ENCODE results near the gene ALLC.

ALLC gene

DNA sequence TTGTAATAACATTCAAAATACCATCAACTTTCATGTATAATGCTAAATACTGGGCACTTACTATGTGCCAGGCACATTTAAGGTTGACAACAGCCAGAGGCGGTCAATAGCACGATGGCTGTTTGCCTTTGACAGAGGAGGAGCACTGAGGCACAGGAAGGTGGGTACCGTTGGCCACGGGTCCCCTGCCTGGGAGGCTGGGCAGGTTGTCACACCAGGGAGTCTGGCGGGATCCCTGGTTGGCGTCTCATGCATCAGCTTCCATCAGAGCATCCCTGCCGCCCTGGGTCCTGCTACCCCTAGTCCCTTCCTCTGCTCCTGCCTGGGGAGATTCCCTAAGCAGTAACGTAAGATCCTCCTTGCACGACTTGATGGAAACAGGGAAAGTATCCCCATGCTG lies 19.4 kb downstream of the ALLC start:
- DNase-seq (ENCODE audit: low read depth), result no peak
- no peak overlapping the region for H3K4me3 ChIP-seq (ENCODE audit: low read depth, low read length)
- TF ChIP-seq, protein P1, sequence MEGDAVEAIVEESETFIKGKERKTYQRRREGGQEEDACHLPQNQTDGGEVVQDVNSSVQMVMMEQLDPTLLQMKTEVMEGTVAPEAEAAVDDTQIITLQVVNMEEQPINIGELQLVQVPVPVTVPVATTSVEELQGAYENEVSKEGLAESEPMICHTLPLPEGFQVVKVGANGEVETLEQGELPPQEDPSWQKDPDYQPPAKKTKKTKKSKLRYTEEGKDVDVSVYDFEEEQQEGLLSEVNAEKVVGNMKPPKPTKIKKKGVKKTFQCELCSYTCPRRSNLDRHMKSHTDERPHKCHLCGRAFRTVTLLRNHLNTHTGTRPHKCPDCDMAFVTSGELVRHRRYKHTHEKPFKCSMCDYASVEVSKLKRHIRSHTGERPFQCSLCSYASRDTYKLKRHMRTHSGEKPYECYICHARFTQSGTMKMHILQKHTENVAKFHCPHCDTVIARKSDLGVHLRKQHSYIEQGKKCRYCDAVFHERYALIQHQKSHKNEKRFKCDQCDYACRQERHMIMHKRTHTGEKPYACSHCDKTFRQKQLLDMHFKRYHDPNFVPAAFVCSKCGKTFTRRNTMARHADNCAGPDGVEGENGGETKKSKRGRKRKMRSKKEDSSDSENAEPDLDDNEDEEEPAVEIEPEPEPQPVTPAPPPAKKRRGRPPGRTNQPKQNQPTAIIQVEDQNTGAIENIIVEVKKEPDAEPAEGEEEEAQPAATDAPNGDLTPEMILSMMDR (IDR thresholded peaks at IDR 0.05; ENCODE audit: low read depth, low read length, missing control alignments), result no peak

DNA sequence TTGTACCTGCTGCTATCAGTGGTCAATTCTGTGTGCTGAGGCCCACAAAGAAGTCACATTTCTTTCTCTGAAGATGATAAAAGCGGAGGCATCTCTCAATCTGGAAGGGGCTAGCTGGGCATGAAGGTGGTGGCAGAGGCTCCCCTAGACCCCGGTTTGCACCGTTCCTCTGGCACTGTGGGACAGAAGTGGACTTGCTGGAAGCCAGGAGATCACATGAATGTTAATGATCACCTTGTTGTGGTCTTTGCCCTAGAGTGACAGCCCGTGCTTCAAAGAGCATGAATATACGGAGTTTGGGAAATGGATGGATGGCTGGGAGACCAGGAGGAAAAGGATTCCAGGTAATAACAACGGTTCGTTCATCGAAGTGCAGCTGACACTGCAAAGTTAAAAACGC lies 20.2 kb downstream of the ALLC start:
- H3K4me3 ChIP-seq (ENCODE audit: low read depth, low read length), result no peak overlapping the region
- DNase-seq (ENCODE audit: low read depth), result no peak
- TF ChIP-seq, protein P1 (IDR thresholded peaks at IDR 0.05; ENCODE audit: low read depth, low read length, missing control alignments), result no peak

DNA sequence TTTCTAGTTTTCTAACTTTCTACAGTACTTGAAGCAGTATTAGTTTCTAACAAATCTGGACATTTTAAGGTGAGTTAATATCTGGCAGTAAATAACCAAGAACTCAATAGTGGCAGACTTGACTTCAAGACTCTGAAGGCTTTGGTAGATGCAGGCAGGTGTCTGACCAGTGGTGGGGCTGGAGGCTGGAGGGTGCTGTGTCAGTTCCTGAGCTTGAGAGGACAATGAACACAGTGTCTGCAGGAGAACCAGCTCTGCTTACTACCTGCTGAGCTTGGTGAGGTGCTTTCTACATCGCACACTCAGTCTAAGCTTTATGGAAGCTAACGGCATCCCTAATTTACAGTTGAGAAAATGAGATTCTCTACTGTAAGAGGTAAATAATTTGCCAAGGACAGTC lies 21.2 kb downstream of the ALLC start:
- H3K4me3 ChIP-seq (ENCODE audit: low read depth, low read length), result no peak overlapping the region
- no peak for DNase-seq (ENCODE audit: low read depth)
- TF ChIP-seq, protein P1 (IDR thresholded peaks at IDR 0.05; ENCODE audit: low read depth, low read length, missing control alignments), result no peak

DNA sequence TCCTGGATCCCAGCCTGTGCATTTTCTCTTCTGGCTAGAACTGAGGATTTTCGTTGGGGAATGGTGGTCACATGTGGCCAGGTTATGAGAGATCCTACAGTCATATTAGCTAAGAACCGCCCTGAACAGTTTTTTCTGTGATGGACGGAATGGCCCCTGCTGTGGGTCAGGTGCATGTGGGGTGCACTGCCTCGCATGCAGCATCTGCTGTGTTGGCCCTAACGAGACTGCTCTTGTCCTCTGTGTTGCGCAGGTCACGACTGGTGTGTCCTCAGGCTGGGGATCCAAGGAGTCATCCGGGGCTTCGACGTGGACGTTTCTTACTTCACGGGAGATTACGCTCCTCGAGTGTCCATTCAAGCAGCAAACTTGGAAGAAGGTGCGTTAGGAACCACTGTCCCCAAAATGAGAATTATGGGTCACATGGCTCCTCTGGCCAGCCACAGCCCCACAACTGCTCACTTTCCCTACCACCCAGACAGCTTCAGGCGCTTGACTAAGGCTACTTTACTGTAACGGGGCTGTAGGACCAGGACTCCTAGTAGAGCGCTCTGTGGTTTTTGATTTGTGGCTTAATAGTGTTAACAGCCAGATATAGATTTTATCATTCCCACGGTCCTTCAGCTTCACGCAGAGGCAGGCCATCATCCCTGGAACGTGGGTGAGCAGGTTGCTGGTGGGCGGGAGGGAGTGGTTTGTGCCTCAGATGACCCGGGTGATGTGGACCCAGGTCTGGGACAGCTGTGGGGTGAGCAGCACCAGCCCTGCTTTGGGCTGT lies 21.8 kb downstream of the ALLC start:
- TF ChIP-seq, protein P1 (IDR thresholded peaks at IDR 0.05; ENCODE audit: low read depth, low read length, missing control alignments), result no peak
- H3K4me3 ChIP-seq (ENCODE audit: low read depth, low read length), result no peak overlapping the region
- DNase-seq (ENCODE audit: low read depth), result no peak

DNA sequence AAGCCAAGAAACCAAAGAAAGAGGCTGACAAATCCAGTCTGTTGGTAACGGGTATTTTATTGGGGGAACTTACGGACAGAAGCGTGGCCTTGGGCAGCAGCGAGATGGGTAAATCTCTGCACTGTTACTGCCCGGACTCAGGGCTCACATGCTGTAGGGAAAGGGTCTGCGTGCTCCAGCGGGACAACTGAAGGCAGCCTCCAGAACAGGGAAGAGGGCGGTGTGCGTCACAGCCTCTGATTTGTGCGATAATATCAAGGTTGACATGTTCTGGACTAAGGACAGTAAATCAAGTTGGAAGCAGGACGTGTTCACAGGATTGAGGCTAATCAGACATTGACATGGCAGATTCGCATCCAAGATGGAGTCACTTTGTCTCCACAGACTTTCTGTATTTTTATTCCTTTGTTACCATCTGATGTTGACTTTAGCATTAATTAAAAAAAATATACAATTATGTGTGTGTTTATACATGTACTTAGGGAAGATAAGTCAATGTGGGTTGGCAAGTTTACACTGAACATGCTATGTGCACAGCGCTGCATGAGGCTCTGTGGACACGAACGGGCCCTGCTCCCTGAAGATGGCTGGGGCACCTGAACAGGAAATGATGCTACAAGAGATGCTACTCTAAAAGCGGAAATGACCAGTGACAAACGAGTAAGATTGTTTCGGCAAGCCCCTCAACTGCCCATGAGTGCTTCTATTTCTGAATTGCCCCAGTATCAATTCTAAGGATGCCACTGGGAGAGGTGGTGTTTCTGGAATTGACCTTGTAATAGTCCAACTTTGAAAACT lies 22.7 kb downstream of the ALLC start:
- TF ChIP-seq, protein P1 (IDR thresholded peaks at IDR 0.05; ENCODE audit: low read depth, low read length, missing control alignments), result no peak
- DNase-seq (ENCODE audit: low read depth), result no peak
- H3K4me3 ChIP-seq (ENCODE audit: low read depth, low read length), result no peak overlapping the region

DNA sequence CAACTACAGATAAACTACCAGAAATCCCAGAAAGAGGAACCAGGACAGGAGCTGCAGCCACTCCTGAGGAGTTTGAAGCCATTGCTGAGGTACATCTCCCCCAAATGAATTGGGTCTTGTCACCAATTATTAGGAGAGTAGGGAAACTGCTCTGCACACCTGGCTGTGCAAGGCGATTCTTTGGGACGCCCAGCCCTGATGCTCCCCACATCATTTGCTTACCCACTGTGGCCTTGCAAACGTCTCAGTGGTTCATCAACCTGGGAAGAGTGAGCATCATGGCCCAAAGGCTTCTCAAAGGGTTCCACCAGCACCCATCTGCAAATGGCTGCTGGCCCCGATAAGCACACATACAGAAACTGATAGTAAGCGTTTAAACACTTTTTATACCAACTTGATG lies 23.6 kb downstream of the ALLC start:
- no peak overlapping the region for H3K4me3 ChIP-seq (ENCODE audit: low read depth, low read length)
- no peak for DNase-seq (ENCODE audit: low read depth)
- TF ChIP-seq, protein P1 (IDR thresholded peaks at IDR 0.05; ENCODE audit: low read depth, low read length, missing control alignments), result no peak
